GM23338 (cell line): ENCODE data around the gene ADGRV1. TPM values are rescaled to one million over a fixed set of nuclear protein-coding genes. Genes with fewer than 3 reads are reported as not detected.

Source experiments
- ATAC-seq: fragments of 200-7000 bp; cut with Tn5 transposase; 3 replicates; pipeline ENCODE4 v1.9.1; 2020
- DNase-seq: peaks from one replicate; pipeline ENCODE4 v3.0.0-alpha.2; 2015; ENCODE audit warnings: low spot score
- H2AFZ ChIP-seq: fragments of 200-600 bp; sonication (generic); 2 replicates; pipeline ENCODE4 v1.8.0; 2016; ENCODE audit warnings: antibody characterized with exemption, mild to moderate bottlenecking, moderate library complexity
- H3F3A ChIP-seq: fragments of 200-600 bp; sonication (generic); replicated peaks from 2 replicates; pipeline ENCODE4 v1.8.0; 2017; ENCODE audit warnings: antibody characterized with exemption, mixed run types, low read depth
- H3K27ac ChIP-seq: fragments of 200-600 bp; sonication (generic); 2 replicates; pipeline ENCODE4 v1.6.1; 2016; ENCODE audit warnings: low read depth
- H3K27me3 ChIP-seq: fragments of 200-600 bp; sonication (generic); 2 replicates; pipeline ENCODE4 v1.8.0; 2016; ENCODE audit warnings: mild to moderate bottlenecking, mixed run types, moderate library complexity; ENCODE audit not compliant: insufficient read depth
- H3K36me3 ChIP-seq: fragments of 200-600 bp; sonication (generic); 2 replicates; pipeline ENCODE4 v1.8.0; 2016; ENCODE audit warnings: mild to moderate bottlenecking; ENCODE audit not compliant: insufficient read depth
- H3K4me1 ChIP-seq: fragments of 200-600 bp; sonication (generic); 2 replicates; pipeline ENCODE4 v1.8.0; 2016; ENCODE audit warnings: mild to moderate bottlenecking, moderate library complexity; ENCODE audit not compliant: insufficient read depth
- H3K4me2 ChIP-seq: fragments of 200-600 bp; sonication (generic); 2 replicates; pipeline ENCODE4 v1.7.1; 2017; ENCODE audit warnings: mixed run types
- H3K4me3 ChIP-seq: fragments of 200-600 bp; sonication (generic); 2 replicates; pipeline ENCODE4 v1.6.1; 2016; ENCODE audit warnings: mixed run types
- H3K79me2 ChIP-seq: fragments of 200-600 bp; sonication (generic); replicated peaks from 2 replicates; pipeline ENCODE4 v1.8.0; 2017; ENCODE audit warnings: mild to moderate bottlenecking; ENCODE audit not compliant: insufficient read depth
- H3K9me2 ChIP-seq: fragments of 200-600 bp; sonication (generic); 2 replicates; pipeline ENCODE4 v1.8.0; 2017; ENCODE audit not compliant: insufficient read depth
- H4K20me1 ChIP-seq: fragments of 200-600 bp; sonication (generic); replicated peaks from 2 replicates; pipeline ENCODE4 v1.8.0; 2017; ENCODE audit warnings: mild to moderate bottlenecking; ENCODE audit not compliant: insufficient read depth
- H3K27ac Mint-ChIP-seq: 2 replicates; pipeline ENCODE4 v1.8.0; 2020; ENCODE audit warnings: inconsistent platforms, mild to moderate bottlenecking, moderate library complexity, mixed read lengths
- H3K27me3 Mint-ChIP-seq: 3 replicates; pipeline ENCODE4 v1.8.0; 2022; ENCODE audit warnings: low read depth, mild to moderate bottlenecking, moderate library complexity, mixed read lengths, inconsistent platforms; ENCODE audit not compliant: insufficient read depth, poor library complexity
- H3K36me3 Mint-ChIP-seq: 3 replicates; pipeline ENCODE4 v1.8.0; 2021; ENCODE audit warnings: low read depth, mild to moderate bottlenecking, inconsistent platforms, moderate library complexity, mixed read lengths
- H3K4me1 Mint-ChIP-seq: 3 replicates; pipeline ENCODE4 v1.8.0; 2020; ENCODE audit warnings: mild to moderate bottlenecking, inconsistent platforms, mixed read lengths
- H3K4me3 Mint-ChIP-seq: 3 replicates; pipeline ENCODE4 v1.8.0; 2021; ENCODE audit warnings: moderate library complexity, mild to moderate bottlenecking, inconsistent platforms, mixed read lengths
- H3K9me3 Mint-ChIP-seq: 3 replicates; pipeline ENCODE4 v1.8.0; 2020; ENCODE audit warnings: moderate library complexity, mild to moderate bottlenecking, inconsistent platforms, mixed read lengths
- CREB1 ChIP-seq: fragments of 250-450 bp; sonication (Bioruptor Pico); IDR thresholded peaks from 2 replicates; pipeline ENCODE4 v1.5.0; 2020; ENCODE audit warnings: low read depth, mild to moderate bottlenecking, moderate library complexity
- EZH2 ChIP-seq: fragments of 200-600 bp; sonication (generic); IDR thresholded peaks from one replicate; pipeline ENCODE4 v1.8.0; 2017; ENCODE audit warnings: antibody characterized with exemption, mild to moderate bottlenecking, low read depth; ENCODE audit not compliant: unreplicated experiment
- EZH2phosphoT487 ChIP-seq: fragments of 200-600 bp; sonication (generic); IDR thresholded peaks from one replicate; pipeline ENCODE4 v1.8.1; 2018; ENCODE audit warnings: antibody characterized with exemption; ENCODE audit not compliant: unreplicated experiment
- JUNB ChIP-seq: IDR thresholded peaks from one replicate; pipeline ENCODE4 v1.6.1; 2016; ENCODE audit warnings: antibody characterized with exemption; ENCODE audit not compliant: unreplicated experiment
- NANOG ChIP-seq: IDR thresholded peaks from 2 replicates; pipeline ENCODE4 v1.6.1; 2016; ENCODE audit warnings: antibody characterized with exemption, borderline replicate concordance
- REST ChIP-seq: IDR thresholded peaks from one replicate; pipeline ENCODE4 v1.6.1; 2018; ENCODE audit warnings: antibody characterized with exemption; ENCODE audit not compliant: unreplicated experiment
- ZNF331 ChIP-seq: fragments of 250-450 bp; sonication (Bioruptor Pico); IDR thresholded peaks from 2 replicates; pipeline ENCODE4 v1.5.0; 2020; ENCODE audit warnings: low read depth, mild to moderate bottlenecking, moderate library complexity
- polyA plus RNA-seq: library from polyadenylated mRNA; unstranded; fragments of >200 nt; fragmentation: Nextera tagmentation; extraction: Ambion mirVana; gene quantifications from 2 replicates; pipeline ENCODE4 v1.2.1, GENCODE V29; 2016
- total RNA-seq: library from RNA; depleted of rRNA; stranded (reverse); fragments of >200 nt; shearing (Covaris generic); gene quantifications from 2 replicates; pipeline ENCODE4 v1.2.3, GENCODE V29; 2014

Gene ADGRV1
- total and polyA plus RNA-seq, 2 experiments from 2014 or later, result 46.1 to 149 TPM

GRCh38 chr5:90915393-90915792 lies 356.8 kb downstream of the ADGRV1 start:
- H3K27me3 ChIP-seq, result no peaks in the 10 kb centered on the region
- no peaks in the 10 kb centered on the region for H4K20me1 ChIP-seq
- no peaks in the 10 kb centered on the region for H3F3A ChIP-seq
- peak overlapping the region; percentile 12; the same call in 1 of the 2 replicates for H3K27ac Mint-ChIP-seq
- no peaks in the 10 kb centered on the region for H3K79me2 ChIP-seq
- peaks cover 2% of the 10 kb centered on the region for H3K27me3 Mint-ChIP-seq
- DNase-seq (no peak), ATAC-seq (no peak)
- no peak overlapping the region for H2AFZ ChIP-seq
- H3K9me3 Mint-ChIP-seq, result no peaks in the 10 kb centered on the region
- TF ChIP-seq NANOG (no peak), CREB1 (CRISPR knock-in tag) (no peak), JUNB (no peak), EZH2phosphoT487 (no peak), ZNF331 (CRISPR knock-in tag) (no peak), REST (no peak), EZH2 (no peak)
- no peaks in the 10 kb centered on the region for H3K9me2 ChIP-seq
- no peak overlapping the region for H3K4me2 ChIP-seq
- peaks cover 4% of the 10 kb centered on the region; the same call in 2 of the 3 replicates for H3K36me3 Mint-ChIP-seq
- H3K4me1 Mint-ChIP-seq, result peaks cover 12% of the 10 kb centered on the region
- no peak overlapping the region for H3K4me3 ChIP-seq
- H3K36me3 ChIP-seq, result no peaks in the 10 kb centered on the region
- H3K4me1 ChIP-seq, result peaks cover 12% of the 10 kb centered on the region; the same call in 1 of the 2 replicates
- no peak overlapping the region for H3K4me3 Mint-ChIP-seq
- H3K27ac ChIP-seq, result peak overlapping the region; percentile 41; the same call in 1 of the 2 replicates

- ATAC-seq, result no peak
- no peak for TF ChIP-seq JUNB
- H3K36me3 Mint-ChIP-seq, result peaks cover 6% of the 10 kb centered on the region; the same call in 2 of the 3 replicates
- DNase-seq, result no peak
- no peak overlapping the region for H3K4me3 Mint-ChIP-seq
- Histone ChIP-seq H3K4me2 (no peak overlapping the region), H3K27ac (no peak overlapping the region), H2AFZ (no peak overlapping the region), H3K36me3 (no peaks in the 10 kb centered on the region; the same call in 1 of the 2 replicates), H3K27me3 (no peaks in the 10 kb centered on the region), H4K20me1 (no peaks in the 10 kb centered on the region), H3K4me3 (no peak overlapping the region), H3K9me2 (no peaks in the 10 kb centered on the region), H3K4me1 (peaks cover 12% of the 10 kb centered on the region; the same call in 1 of the 2 replicates), H3F3A (0 out of 2 replicates have a peak, but pooled peaks cover 3% of the 10 kb centered on the region), H3K79me2 (no peaks in the 10 kb centered on the region)
- no peaks in the 10 kb centered on the region for H3K9me3 Mint-ChIP-seq
- no peak overlapping the region for H3K27ac Mint-ChIP-seq
- H3K27me3 Mint-ChIP-seq, result peaks cover 2% of the 10 kb centered on the region
- H3K4me1 Mint-ChIP-seq, result peaks cover 10% of the 10 kb centered on the region
These were observed 358.6 kb downstream of the ADGRV1 start for GRCh38 chr5:90916947-90917800.
